ENCODE results near the gene ZNF74. TPM values are rescaled to one million over a fixed set of nuclear protein-coding genes. Genes with fewer than 3 reads are reported as not detected.
"Not testable (repeated sequence)": the region's sequence is repeated elsewhere in the genome, so short reads cannot be mapped to it uniquely, and the experiment has no call there.

Gene ZNF74
- total RNA-seq, 1 donor from 2014 or later = 9.6 TPM

DNA sequence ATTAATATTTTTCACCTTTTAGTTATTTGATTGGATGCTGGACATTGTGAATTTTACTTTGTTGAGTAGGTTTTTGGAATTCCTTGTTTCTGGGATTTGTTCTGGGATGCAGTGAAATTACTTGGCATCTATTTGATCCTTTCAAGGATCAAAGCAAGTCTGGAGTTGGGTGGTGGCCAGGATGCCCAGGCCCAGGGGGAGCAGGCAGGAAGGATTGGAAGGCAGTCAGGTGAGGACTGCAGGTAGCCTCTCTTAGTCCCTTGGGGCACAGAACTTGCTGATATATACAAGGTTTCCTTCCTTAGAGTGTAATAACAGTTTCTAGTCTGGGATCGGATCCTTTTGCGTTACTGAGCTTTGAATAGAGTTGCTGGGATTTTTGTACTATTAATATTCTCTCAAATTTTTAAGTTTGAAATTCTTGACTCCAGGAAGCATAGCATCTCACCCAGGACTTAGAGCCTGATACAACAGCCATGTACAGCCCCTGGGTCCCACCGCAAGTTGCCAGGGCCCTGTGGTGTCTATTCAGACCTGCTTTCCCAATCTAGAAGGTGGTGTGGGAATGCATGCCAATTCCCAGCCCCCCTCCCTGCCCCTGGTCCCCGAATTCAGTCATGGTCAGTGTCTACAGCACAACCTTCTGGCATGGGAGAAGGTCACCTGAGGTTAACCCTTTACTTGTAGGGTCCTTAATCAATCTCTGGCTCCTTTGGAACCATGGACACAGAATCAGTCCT lies 6.1 kb downstream of the ZNF74 start:
- no peak for DNase-seq (ENCODE audit: extremely low read depth, low read depth, low spot score)

DNA sequence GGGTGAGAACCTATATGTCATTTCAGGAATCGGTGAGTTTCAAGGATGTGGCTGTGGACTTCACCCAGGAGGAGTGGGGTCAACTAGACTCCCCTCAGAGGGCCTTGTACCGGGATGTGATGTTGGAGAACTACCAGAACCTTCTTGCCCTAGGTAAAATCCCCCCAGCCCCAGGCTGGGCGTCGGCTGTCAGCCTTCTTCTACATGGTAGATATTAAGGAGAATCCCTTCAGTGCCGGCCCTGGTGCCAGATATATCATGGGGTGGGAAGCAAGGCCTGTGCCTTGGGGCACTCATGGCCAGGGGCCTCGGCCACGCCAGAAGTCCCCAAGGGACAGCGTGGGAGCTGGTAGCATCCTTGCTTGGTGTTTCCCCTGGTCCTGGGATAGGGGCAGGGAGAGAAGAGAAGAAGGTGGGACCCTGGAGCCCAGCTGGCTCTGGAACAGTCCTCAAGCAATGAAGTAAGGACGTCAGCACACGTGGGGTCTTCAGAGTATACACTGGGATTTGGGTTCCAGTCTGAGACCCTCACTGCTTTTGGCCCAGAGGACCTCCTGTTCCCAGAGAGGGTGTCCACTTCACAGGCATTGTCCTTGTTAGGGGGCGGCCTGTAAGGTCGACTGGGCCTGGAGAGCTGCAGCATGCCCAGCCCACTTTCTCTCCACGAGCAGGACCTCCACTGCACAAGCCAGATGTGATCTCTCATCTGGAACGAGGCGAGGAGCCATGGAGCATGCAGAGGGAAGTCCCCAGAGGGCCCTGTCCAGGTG lies 6.8 kb downstream of the ZNF74 start:
- DNase-seq (ENCODE audit: extremely low read depth, low read depth, low spot score) = no peak

DNA sequence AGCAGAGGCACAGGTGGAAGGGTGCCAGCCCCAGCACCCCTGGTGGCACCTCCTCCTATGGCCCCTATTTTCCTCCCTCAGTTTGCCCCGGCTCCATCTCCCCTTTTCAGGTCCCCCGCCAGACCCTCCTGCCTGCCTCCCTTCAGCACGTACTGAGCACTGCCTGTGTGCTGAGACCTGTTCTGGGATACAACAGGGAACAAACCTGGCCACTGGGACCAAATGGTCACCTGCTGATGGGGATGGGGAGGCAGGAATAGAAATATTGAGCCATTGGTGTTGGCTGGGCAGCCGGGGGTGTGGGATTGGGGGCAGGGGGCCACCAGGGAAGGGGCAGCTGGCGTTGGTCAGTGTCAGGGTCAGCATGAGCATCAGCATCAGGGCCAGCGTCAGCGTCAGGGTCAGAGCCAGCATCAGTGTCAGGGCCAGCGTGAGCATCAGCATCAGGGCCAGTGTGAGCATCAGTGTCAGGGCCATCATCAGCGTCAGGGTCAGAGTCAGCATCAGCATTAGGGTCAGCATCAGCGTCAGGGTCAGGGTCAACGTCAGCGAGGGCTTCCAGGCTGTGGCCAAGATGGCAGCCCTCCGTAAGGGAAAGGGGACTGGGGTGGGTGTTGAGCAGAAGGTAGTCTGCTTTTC lies 7.5 kb downstream of the ZNF74 start:
- DNase-seq (ENCODE audit: extremely low read depth, low read depth, low spot score) = no peak

DNA sequence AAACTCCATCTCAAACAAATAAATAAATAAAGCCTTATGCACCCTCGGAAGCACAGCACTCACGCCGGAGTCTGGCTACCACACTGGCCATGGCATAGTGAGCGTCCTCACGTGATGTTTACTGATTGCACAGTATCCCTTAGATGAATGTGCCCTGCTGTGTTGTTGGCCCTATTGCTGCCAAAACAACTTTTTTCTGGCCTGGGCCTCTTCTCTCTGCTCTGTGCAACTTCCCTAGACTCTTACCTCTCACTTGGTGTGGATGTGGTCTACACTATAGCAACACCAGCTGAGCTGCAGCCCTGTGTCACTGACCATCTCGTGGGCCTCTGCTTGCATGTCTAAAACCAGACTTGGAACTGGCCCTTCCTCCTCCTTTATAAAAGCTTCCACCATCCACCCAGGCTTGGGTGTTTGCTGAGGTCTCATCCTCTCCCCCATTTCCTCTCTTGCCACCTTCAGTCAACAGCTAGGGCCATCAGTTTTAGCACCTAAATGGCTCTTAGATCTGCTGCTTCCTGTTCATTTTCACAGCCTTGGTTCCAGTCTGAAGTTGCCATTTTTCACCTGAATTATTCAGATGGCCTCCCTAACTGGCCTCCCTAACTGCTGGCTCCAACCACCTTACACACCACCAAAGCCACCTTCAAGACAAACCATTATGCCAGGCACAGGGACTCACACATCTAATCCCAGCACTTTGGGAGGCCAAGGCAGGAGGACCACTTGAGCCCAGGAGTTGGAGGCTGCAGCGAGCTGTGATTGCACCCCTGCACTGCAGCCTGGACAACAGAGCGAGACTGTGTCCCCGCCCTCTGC lies 9.2 kb downstream of the ZNF74 start:
- no peak for DNase-seq (ENCODE audit: extremely low read depth, low read depth, low spot score)

DNA sequence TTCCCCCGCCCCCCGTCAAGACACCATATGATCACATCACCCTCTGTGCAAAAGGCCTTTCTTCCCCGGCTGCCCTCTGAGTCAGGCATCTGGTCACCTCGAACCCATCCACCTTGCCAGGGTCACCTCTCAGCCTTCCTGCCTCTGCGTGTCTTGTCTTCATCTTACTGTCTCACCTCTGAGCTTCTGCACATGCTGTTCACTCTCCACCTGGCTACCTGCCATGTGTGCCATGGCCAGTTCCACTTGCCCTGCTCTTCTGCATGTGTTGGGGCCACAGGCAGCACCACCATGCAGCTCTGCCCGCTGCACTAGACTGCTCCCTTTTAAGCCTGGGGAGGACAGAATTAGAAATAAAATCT lies 9.8 kb downstream of the ZNF74 start:
- no peak for DNase-seq (ENCODE audit: extremely low read depth, low read depth, low spot score)

DNA sequence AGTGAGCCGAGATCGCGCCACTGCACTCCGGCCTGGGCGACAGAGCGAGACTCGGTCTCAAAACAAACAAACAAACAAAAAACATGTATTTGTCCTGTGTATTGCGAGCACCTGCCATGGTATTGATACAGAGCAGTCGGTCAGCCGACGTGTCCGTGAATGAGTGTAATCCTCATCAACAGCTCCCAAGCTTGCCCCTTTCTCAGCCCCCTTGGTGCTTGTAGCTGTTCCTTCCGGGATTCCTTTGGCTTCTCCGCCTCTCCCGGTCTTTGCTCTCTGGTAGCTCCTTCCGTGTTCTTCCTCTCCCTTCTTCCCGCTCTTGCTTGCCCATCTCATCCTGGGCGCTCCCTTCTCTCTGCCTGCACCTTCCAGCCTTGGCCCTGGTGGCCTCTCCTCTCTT lies 10.9 kb downstream of the ZNF74 start:
- DNase-seq (ENCODE audit: extremely low read depth, low read depth, low spot score) = no peak

DNA sequence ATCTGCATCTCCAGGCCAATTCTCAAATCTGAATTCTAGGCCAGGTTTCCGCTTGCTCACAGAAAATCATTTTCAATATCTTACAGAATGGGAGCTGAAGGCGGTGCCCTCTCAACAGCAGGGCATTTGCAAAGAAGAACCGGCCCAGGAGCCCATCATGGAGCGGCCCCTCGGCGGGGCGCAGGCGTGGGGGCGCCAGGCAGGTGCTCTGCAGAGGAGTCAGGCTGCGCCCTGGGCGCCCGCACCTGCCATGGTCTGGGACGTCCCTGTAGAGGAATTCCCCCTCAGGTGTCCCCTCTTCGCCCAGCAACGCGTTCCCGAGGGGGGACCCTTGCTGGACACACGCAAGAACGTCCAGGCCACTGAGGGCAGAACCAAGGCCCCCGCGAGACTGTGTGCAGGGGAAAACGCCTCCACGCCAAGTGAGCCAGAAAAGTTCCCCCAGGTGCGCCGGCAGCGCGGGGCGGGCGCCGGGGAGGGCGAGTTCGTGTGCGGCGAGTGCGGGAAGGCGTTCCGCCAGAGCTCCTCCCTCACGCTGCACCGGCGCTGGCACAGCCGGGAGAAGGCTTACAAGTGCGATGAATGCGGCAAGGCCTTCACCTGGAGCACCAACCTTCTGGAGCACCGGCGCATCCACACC lies 11.5 kb downstream of the ZNF74 start:
- no peak for DNase-seq (ENCODE audit: extremely low read depth, low read depth, low spot score)

DNA sequence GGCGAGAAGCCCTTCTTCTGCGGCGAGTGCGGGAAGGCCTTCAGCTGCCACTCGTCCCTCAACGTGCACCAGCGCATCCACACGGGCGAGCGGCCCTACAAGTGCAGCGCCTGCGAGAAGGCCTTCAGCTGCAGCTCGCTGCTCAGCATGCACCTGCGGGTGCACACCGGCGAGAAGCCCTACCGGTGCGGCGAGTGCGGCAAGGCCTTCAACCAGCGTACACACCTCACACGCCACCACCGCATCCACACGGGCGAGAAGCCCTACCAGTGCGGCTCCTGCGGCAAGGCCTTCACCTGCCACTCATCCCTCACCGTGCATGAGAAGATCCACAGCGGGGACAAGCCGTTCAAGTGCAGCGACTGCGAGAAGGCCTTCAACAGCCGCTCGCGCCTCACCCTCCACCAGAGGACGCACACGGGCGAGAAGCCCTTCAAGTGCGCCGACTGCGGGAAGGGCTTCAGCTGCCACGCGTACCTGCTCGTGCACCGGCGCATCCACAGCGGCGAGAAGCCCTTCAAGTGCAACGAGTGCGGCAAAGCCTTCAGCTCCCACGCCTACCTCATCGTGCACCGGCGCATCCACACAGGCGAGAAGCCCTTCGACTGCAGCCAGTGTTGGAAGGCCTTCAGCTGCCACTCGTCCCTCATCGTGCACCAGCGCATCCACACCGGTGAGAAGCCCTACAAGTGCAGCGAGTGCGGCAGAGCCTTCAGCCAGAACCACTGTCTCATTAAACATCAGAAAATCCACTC lies 12.2 kb downstream of the ZNF74 start:
- no peak for DNase-seq (ENCODE audit: extremely low read depth, low read depth, low spot score)

DNA sequence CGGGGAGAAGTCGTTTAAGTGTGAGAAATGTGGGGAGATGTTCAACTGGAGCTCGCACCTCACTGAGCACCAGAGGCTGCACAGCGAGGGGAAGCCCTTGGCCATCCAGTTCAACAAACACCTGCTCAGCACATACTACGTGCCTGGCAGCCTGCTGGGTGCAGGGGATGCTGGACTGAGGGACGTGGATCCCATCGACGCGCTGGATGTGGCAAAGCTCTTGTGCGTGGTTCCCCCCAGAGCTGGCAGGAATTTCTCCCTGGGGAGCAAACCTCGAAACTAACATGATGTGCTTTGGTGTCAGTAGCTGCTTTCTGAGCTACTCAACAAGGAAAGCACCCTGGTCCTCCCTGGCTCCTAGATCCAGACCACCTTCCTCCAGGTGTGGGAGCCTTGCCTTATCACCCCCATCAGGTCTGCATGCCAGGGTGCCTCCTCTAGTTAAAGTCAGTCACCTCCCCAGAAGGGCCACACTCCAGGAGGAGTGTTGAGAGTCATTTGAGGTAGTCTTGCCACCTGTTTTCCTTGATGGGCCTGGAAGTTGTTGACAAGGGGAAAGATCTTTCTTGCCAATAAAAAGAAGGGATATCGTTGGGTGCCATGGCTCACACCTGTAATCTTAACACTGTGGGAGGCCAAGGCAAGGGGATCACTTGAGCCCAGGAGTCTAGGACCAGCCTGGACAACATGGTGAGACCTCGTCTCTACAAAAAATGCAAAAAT lies 12.9 kb downstream of the ZNF74 start:
- no peak for DNase-seq (ENCODE audit: extremely low read depth, low read depth, low spot score)

DNA sequence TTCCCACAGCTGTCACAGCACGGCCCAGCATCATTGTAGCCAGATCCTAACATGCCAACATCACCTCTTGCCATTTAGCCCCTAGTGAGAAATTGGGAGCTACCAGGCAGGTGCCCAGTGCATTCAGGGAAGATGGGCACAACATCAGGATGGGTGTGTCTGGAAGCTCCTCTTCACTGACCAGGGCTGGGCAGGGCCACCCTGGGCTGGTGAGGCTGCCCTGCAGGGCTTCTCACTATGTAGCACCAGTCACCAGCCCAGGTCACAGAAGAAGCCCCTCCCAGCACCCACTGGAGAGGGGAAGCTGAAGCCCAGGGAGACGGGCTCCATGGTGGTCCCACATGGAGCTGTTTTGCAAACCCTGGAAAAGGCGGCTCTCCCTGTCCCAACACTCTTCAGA lies 13.9 kb downstream of the ZNF74 start:
- no peak for DNase-seq (ENCODE audit: extremely low read depth, low read depth, low spot score)

DNA sequence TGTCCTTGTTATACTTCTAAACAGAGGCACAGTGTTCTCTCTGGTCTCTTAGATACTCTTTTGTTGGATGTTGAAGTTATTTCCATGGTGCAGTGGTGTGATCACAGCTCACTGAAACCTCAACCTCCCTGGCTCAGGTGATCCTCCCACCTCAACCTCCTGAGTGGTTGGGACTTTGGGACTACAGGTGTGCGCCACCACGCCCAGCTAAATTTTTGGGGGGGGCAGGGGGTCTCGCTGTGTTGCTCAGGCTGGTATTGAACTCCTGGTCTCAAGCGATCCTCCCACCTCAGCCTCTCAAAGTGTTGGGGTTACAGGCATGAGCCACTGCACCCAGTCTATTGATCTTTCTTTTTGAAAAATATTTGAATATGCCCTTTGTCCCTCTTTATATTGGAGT lies 14.9 kb downstream of the ZNF74 start:
- no peak for DNase-seq (ENCODE audit: extremely low read depth, low read depth, low spot score)

DNA sequence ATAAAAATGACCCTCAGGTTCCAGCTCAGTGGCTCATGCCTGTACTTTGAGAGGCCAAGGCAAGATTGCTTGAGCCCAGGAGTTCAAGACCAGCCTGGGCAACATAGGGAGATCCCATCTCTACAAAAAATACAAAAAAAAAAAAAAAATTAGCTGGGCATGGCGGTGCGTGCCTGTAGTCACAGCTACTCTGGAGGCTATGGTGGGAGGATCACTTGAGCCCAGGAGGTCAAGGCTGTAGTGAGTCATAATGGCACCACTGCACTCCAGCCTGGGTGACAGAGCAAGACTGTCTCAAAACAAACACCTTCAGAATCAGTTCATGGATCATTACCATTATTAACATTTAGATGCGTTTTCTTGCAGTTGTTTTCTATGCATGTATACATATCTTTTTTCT lies 15.4 kb downstream of the ZNF74 start:
- not testable (repeated sequence) for DNase-seq (ENCODE audit: extremely low read depth, low read depth, low spot score)

DNA sequence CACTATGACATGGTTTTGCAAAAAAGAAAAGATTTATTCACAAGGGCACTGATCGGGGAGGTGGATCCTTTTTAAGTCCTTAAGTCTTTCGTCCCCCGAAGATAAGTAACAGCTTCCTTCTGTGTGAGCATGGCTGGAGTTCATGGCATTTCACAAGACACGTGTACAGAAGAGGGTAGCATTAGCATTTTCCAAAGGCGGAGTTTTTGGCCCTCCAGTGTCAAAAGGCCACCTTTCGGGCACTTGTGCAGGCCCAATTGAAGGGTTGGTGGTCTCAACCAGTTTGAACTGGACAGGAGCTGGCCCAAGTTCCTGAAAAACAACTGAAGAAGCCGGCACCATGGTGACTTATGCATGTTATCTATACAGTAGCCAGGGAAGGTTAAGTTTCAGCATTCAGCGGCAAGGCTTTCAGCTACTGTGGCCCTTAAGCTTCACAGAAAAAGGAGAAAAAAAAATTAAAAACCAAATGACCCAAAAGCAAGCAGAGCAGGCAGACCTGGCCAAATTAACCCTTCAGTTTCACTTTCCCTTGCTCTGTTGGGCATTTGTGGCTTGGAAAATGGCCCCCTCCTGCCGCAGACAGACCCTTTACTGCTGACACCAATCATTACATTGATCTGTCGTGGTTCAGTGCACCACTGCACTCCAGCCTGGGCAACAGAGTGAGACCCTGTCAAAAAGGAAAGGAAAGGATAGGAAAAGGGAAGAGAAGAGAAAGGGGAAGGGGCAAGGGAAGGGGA lies 18.7 kb downstream of the ZNF74 start:
- no peak for DNase-seq (ENCODE audit: extremely low read depth, low read depth, low spot score)

DNA sequence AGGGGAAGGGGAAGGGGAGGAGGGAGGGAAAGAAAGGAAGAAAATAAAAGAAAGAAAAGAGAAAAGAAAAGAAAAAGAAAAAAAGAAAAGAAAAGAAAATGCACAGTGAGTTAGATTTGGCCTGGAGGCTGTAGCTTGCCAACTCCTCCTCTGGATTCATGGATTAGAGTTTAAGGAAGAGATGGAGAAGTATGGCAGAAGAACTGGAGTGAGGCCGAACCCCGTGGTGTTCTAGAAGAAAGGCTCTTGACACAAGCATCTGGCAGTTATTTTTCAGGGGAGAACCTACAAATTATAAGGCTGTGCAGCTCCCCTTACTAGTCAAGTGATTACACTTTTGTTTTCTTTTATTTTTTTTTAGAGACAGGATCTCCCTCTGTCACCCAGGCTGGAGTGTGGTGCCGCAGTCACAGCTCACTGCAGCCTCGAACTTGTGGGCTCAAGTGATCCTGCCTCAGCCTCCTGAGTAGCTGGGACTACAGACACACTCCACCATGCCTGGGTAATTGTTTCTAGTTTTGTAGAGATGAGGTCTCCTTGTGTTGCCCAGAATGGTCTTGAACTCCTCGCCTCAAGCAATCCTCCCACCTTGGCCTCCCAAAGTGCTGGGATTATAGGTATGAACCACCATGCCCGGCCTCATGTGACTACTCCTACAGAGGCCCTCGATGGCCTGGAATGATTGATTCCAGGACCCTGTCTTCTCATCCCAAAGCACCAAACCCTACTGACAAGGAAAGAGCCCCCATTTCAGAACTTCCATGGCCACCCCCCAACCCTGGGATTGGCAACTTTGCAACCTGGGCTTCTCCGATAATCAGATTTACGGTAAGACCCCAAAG lies 19.5 kb downstream of the ZNF74 start:
- no peak for DNase-seq (ENCODE audit: extremely low read depth, low read depth, low spot score)

DNA sequence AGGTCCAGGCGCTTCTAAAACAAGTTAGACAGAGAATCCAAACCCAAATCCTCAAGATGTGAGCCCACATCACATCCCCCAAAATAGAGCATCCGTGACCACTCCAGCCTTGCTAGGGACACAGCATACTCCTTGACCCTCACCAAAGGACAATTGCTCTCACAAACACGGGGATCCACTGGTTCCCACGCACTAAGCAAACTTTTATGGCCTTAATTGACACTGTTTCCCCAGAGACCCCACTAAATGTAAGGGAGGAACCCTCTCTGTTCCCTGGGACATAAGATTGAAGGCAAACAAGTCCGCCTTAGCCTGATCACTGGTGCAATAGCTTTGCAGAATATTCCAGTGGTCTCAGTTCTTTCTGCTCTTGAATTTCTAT lies 20.1 kb downstream of the ZNF74 start:
- no peak for DNase-seq (ENCODE audit: extremely low read depth, low read depth, low spot score)

DNA sequence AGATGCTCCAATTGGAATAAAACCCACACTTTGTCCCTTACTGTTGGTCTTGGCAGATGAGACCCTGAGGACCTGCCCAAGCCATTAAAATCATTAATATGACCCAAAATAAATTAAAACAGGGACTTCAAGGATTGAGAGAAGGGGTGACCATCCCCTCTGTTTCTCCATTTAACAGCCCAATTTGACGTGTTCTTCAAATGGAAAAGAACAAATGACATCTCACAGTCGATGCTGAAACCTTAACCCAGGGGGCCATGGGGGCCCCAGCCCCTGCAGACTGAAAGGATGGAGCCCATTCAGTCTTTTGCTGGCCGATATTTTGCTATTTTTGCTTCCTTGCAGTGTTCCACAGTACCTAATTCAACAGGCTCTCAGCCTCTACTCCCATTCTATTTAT lies 20.5 kb downstream of the ZNF74 start:
- no peak for DNase-seq (ENCODE audit: extremely low read depth, low read depth, low spot score)

DNA sequence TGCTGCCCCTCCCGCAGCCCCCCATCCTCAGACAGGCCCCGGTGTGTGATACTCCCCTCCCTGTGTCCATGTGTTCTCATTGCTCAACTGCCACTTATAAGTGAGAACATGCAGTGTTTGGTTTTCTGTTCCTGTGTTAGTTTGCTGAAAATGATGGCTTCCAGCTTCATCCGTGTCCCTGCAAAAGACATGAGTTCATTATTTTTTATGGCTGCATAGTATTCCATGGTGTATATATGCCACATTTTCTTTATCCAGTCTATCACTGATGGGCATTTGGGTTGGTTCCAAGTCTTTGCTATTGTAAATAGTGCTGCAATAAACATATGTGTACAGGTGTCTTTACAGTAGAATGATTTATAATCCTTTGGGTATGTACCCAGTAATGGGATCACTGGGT lies 21.3 kb downstream of the ZNF74 start:
- not testable (repeated sequence) for DNase-seq (ENCODE audit: extremely low read depth, low read depth, low spot score)

DNA sequence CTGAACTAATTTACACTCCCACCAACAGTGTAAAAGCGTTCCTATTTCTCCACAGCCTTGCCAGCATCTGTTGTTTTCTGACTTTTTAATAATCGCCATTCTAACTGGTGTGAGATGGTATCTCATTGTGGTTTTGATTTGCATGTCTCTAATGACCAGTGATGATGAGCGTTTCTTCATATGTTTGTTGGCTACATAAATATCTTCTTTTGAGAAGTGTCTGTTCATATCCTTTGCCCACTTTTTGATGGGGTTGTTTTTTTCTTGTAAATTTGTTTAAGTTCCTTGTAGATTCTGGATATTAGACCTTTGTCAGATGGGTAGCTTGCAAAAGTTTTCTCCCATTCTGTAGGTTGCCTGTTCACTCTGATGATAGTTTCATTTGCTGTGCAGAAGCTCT lies 21.7 kb downstream of the ZNF74 start:
- DNase-seq (ENCODE audit: extremely low read depth, low read depth, low spot score) = not testable (repeated sequence)
